HCT116 (cell line): ENCODE data around the gene TTC17. TPM values are rescaled to one million over a fixed set of nuclear protein-coding genes. Genes with fewer than 3 reads are reported as not detected.

ENCODE experiments used
- ATAC-seq: fragments of 200-7000 bp; cut with Tn5 transposase; 2 replicates; pipeline ENCODE4 v1.9.1; 2020; ENCODE audit warnings: mild to moderate bottlenecking, moderate library complexity
- BruUV-seq: library from RNA; stranded (reverse); fragments of 400-500 nt; replicated peaks from 2 replicates; lab custom pipeline; 2021; lab: Mats Ljungman, UMichigan
- CTCF ChIA-PET: fragments of 300-600 bp; sonication (Branson Sonifier 250); formaldehyde crosslinking; loops from one replicate; lab custom pipeline; 2021; ENCODE audit warnings: antibody characterized with exemption; lab: Charles Lee
- POLR2A ChIA-PET: fragments of 300-600, 350-600 bp; sonication (Branson Sonifier 250); formaldehyde crosslinking; loops from one replicate; lab custom pipeline; 2021; ENCODE audit warnings: antibody characterized with exemption; lab: Charles Lee
- RAD21 ChIA-PET, 2 experiments: fragments of 300-600 bp; sonication (Branson Sonifier 250); formaldehyde crosslinking; loops; one replicate each; lab custom pipeline; 2023; ENCODE audit warnings: low total read pairs in 2 of 2; ENCODE audit not compliant: uncharacterized antibody in 2 of 2, unreplicated experiment in 2 of 2, low non-redundant PET in 1 of 2; lab: Charles Lee
- DNase-seq: peaks from one replicate; pipeline ENCODE4 v3.0.0-alpha.2; 2010; ENCODE audit warnings: low read depth, low spot score
- H2AFZ ChIP-seq: fragments of 200-600 bp; shearing (Covaris generic), sonication (generic); 2 replicates; pipeline ENCODE4 v1.6.1; 2017; ENCODE audit warnings: low read depth, mixed run types, mixed read lengths, antibody characterized with exemption, low read length; ENCODE audit not compliant: poor library complexity, severe bottlenecking
- H3K27ac ChIP-seq: 2 replicates; pipeline ENCODE4 v1.5.1; 2012; ENCODE audit warnings: low read depth, low read length
- H3K27me3 ChIP-seq: fragments of 200-600 bp; sonication (generic); 2 replicates; pipeline ENCODE4 v1.6.1; 2016; ENCODE audit warnings: mixed run types, low read length, mixed read lengths; ENCODE audit not compliant: insufficient read depth
- H3K36me3 ChIP-seq, 2 experiments: fragments of 200-500 bp in 1 of 2; fragments of 200-600 bp in 1 of 2; sonication (Bioruptor generic) in 1 of 2; sonication (generic) in 1 of 2; 2 replicates each; pipeline versions ENCODE4 v1.5.1 to v1.6.1; 2014 to 2016; ENCODE audit warnings: low read length in 2 of 2, inconsistent platforms in 1 of 2, mixed read lengths in 1 of 2, mixed run types in 1 of 2; ENCODE audit not compliant: insufficient read depth in 2 of 2, control insufficient read depth in 1 of 2
- H3K4me1 ChIP-seq, 2 experiments: fragments of 200-600 bp in 1 of 2; sonication (generic) in 1 of 2; 2 replicates each; pipeline versions ENCODE4 v1.5.1 to v1.6.1; 2012 to 2017; ENCODE audit warnings: low read length in 2 of 2, inconsistent platforms in 1 of 2, mild to moderate bottlenecking in 1 of 2, mixed read lengths in 1 of 2, mixed run types in 1 of 2, moderate library complexity in 1 of 2; ENCODE audit not compliant: insufficient read depth in 2 of 2, control insufficient read depth in 1 of 2
- H3K4me2 ChIP-seq: fragments of 200-600 bp; sonication (generic); 2 replicates; pipeline ENCODE4 v1.6.1; 2017; ENCODE audit warnings: mixed run types, low read length, mixed read lengths
- H3K4me3 ChIP-seq, 2 experiments: fragments of 200-600 bp in 1 of 2; sonication (generic) in 1 of 2; replicated peaks in 1 of 2; 2 replicates each; pipeline ENCODE4 v1.5.1; 2011 to 2016; ENCODE audit warnings: low read length in 2 of 2, control low read depth in 1 of 2, low read depth in 1 of 2, mild to moderate bottlenecking in 1 of 2, mixed read lengths in 1 of 2, mixed run types in 1 of 2
- H3K79me2 ChIP-seq: fragments of 200-600 bp; sonication (generic); 2 replicates; pipeline ENCODE4 v1.6.1; 2017; ENCODE audit warnings: mild to moderate bottlenecking, mixed run types, low read length, moderate library complexity, mixed read lengths; ENCODE audit not compliant: insufficient read depth
- H3K9ac ChIP-seq: fragments of 200-600 bp; sonication (generic); 2 replicates; pipeline ENCODE4 v1.6.1; 2016; ENCODE audit warnings: low read length, mixed read lengths
- H3K9me2 ChIP-seq: fragments of 200-600 bp; sonication (generic), shearing (Covaris generic); 2 replicates; pipeline ENCODE4 v1.6.1; 2017; ENCODE audit warnings: mixed run types, mild to moderate bottlenecking, moderate library complexity; ENCODE audit not compliant: insufficient read depth
- H3K9me3 ChIP-seq, 2 experiments: fragments of 200-500 bp in 1 of 2; fragments of 200-600 bp in 1 of 2; sonication (Bioruptor generic) in 1 of 2; sonication (generic) in 1 of 2; 2 replicates each; pipeline ENCODE4 v1.6.1; 2014 to 2017; ENCODE audit warnings: low read length in 2 of 2, mixed read lengths in 2 of 2, inconsistent platforms in 1 of 2, low read depth in 1 of 2, mild to moderate bottlenecking in 1 of 2, mixed run types in 1 of 2, moderate library complexity in 1 of 2; ENCODE audit not compliant: control insufficient read depth in 1 of 2, insufficient read depth in 1 of 2
- H4K20me1 ChIP-seq: fragments of 200-600 bp; sonication (generic), shearing (Covaris generic); 2 replicates; pipeline ENCODE4 v1.6.1; 2017; ENCODE audit warnings: mixed run types, mild to moderate bottlenecking, moderate library complexity; ENCODE audit not compliant: insufficient read depth
- CBX3 ChIP-seq: IDR thresholded peaks from 2 replicates; pipeline ENCODE4 v1.6.1; 2012; ENCODE audit warnings: low read depth
- EGR1 ChIP-seq: IDR thresholded peaks from 2 replicates; pipeline ENCODE4 v1.6.1; 2012; ENCODE audit warnings: low read depth
- ELF1 ChIP-seq: IDR thresholded peaks from 2 replicates; pipeline ENCODE4 v1.6.1; 2012; ENCODE audit warnings: low read depth, borderline replicate concordance
- EZH2phosphoT487 ChIP-seq: fragments of 200-600 bp; IDR thresholded peaks from 2 replicates; pipeline ENCODE4 v1.6.1; 2018; ENCODE audit warnings: antibody characterized with exemption, borderline replicate concordance
- JUND ChIP-seq: IDR thresholded peaks from 2 replicates; pipeline ENCODE4 v1.6.1; 2012
- POLR2A ChIP-seq: IDR thresholded peaks from 2 replicates; pipeline ENCODE4 v1.7.0; 2011; ENCODE audit warnings: borderline replicate concordance; ENCODE audit not compliant: insufficient read depth, insufficient read length; ENCODE audit errors: extremely low read depth
- POLR2AphosphoS5 ChIP-seq: IDR thresholded peaks from 2 replicates; pipeline ENCODE4 v1.6.1; 2011; ENCODE audit warnings: mild to moderate bottlenecking, low read depth, low read length, moderate library complexity
- SIN3A ChIP-seq: IDR thresholded peaks from 2 replicates; pipeline ENCODE4 v1.6.1; 2012; ENCODE audit warnings: low read depth
- SP1 ChIP-seq: IDR thresholded peaks from 2 replicates; pipeline ENCODE4 v1.6.1; 2012; ENCODE audit warnings: low read depth
- ZFX ChIP-seq: fragments of 450-650 bp; IDR thresholded peaks from 2 replicates; pipeline ENCODE4 v1.6.1; 2017
- intact Hi-C: fragments of 100-400 bp; cut with micrococcal nuclease; formaldehyde crosslinking; loops from 2 replicates; pipeline ENCODE4 v1.10.0; 2022
- total RNA-seq: library from RNA; stranded (reverse); gene quantifications from one replicate; pipeline ENCODE4 v1.2.1, GENCODE V29; 2021; ENCODE audit not compliant: unreplicated experiment
- TF ChIP-seq, protein P1 (sequence below): IDR thresholded peaks from 2 replicates; pipeline ENCODE4 v1.6.1; 2012
- TF ChIP-seq, protein P2 (sequence below), 3 experiments: fragments of 200-600 bp in 1 of 3; sonication (generic) in 1 of 3; IDR thresholded peaks in 2 of 3; conservative IDR thresholded peaks in 1 of 3; 2 replicates each; pipeline ENCODE4 v1.5.1; 2012 to 2017; ENCODE audit warnings: low read depth in 2 of 3, low read length in 2 of 3, antibody characterized with exemption in 1 of 3, borderline replicate concordance in 1 of 3, control low read depth in 1 of 3, mild to moderate bottlenecking in 1 of 3, mixed read lengths in 1 of 3, mixed run types in 1 of 3, moderate library complexity in 1 of 3; ENCODE audit not compliant: insufficient read depth in 1 of 3

The TTC17 gene
- total RNA-seq, 1 experiment from 2014 or later = 51.6 TPM

DNA sequence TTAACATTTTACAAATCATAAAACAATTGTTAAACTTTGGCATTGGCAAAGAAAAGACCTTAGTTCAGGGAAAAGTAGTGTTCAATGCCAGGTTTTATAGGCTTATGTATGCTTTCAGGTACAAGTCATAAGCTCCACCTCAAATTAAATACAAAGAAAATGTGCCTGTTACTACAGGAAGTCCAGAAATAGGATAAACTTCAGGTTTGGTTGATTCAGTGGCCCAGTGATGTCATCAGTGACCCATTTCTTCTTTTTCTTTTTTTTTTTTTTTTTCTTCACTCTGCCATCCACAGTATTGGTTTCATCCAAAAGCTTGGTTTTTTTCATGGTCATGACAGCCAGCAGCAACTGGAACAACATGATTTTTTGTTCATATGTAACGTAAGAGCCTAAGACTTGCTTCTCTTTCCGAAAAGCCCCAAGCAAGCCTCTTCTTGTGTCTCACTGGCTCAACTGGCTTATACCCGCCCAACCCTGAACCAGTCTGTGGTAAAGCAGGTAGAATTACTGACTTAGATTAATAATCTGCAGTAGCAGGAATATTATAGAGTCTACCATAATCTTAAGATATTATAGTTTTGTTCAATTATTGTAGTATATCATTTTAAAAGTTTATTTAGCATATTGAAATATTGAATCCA, 46.2 kb downstream of the TTC17 start:
- DNase-seq (no peak), ATAC-seq (no peak)
- ChIA-PET POLR2A (no interaction called here), CTCF (interaction anchor here (1.4 kb wide), 1 partner anchor 93 kb away, joined by 3 read pairs; the partner anchor contains the start of gene API5), RAD21 (no interaction called here)
- Histone ChIP-seq H3K79me2 (no peaks in the 10 kb centered on the region), H3K9me2 (no peaks in the 10 kb centered on the region), H3K9me3 (no peaks in the 10 kb centered on the region), H3K4me1 (no peaks in the 10 kb centered on the region), H3K4me3 (no peak overlapping the region), H3K27ac (no peak overlapping the region), H3K36me3 (peaks cover 14 to 41% of the 10 kb centered on the region in 2 experiments; a peak in 3 of 4 replicates), H3K27me3 (no peaks in the 10 kb centered on the region), H3K4me2 (no peak overlapping the region), H4K20me1 (no peaks in the 10 kb centered on the region), H3K9ac (no peak overlapping the region), H2AFZ (no peak overlapping the region)
- BruUV-seq = no TSS peak
- intact Hi-C loops = no loop called here
- TF ChIP-seq POLR2A (no peak), SP1 (no peak), POLR2AphosphoS5 (no peak), EZH2phosphoT487 (no peak), SIN3A (no peak)
- TF ChIP-seq, protein P1, sequence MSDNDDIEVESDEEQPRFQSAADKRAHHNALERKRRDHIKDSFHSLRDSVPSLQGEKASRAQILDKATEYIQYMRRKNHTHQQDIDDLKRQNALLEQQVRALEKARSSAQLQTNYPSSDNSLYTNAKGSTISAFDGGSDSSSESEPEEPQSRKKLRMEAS = no peak
- TF ChIP-seq, protein P2, sequence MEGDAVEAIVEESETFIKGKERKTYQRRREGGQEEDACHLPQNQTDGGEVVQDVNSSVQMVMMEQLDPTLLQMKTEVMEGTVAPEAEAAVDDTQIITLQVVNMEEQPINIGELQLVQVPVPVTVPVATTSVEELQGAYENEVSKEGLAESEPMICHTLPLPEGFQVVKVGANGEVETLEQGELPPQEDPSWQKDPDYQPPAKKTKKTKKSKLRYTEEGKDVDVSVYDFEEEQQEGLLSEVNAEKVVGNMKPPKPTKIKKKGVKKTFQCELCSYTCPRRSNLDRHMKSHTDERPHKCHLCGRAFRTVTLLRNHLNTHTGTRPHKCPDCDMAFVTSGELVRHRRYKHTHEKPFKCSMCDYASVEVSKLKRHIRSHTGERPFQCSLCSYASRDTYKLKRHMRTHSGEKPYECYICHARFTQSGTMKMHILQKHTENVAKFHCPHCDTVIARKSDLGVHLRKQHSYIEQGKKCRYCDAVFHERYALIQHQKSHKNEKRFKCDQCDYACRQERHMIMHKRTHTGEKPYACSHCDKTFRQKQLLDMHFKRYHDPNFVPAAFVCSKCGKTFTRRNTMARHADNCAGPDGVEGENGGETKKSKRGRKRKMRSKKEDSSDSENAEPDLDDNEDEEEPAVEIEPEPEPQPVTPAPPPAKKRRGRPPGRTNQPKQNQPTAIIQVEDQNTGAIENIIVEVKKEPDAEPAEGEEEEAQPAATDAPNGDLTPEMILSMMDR (IDR thresholded peaks at IDR 0.05 in 2 of 3, conservative IDR thresholded peaks at IDR 0.05 in 1 of 3; ENCODE audit: borderline replicate concordance in 1 of 3, insufficient read depth in 1 of 3, low read depth in 2 of 3, low read length in 2 of 3) = no peak

DNA sequence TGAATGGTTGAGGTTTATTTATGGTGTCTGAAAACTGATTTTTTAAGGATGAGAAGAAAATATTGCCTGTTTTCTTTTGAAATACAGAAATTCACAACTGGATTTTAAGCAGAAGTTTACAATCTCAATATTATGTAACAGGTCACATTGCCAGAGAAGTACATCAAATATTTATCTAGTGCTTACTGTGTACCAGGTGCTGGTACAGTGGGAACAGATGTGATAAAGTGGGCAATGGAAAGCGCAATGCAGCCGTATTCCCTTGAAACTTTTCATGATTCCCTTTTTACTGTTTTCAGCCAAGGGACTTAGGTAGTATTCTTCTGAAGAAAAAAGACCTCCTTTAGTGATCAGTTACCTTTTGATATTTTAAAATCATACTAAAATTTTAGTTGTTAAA, 49.6 kb downstream of the TTC17 start:
- H3K9me3 ChIP-seq = no peaks in the 10 kb centered on the region
- RAD21 ChIA-PET = no interaction called here
- intact Hi-C loops = no loop called here
- H4K20me1 ChIP-seq = no peaks in the 10 kb centered on the region
- H3K27ac ChIP-seq = no peak overlapping the region
- CTCF ChIA-PET = no interaction called here
- no peak for ATAC-seq
- no peak overlapping the region for H2AFZ ChIP-seq
- POLR2A ChIA-PET = no interaction called here
- no peak for TF ChIP-seq SIN3A
- TF ChIP-seq EZH2phosphoT487 = no peak
- no peak for TF ChIP-seq EGR1
- TF ChIP-seq ZFX = no peak
- no peak for TF ChIP-seq SP1
- TF ChIP-seq ELF1 = no peak
- no peak for TF ChIP-seq POLR2AphosphoS5
- TF ChIP-seq JUND = no peak
- TF ChIP-seq CBX3 = no peak
- no TSS peak for BruUV-seq
- no peak for DNase-seq
- no peak overlapping the region for H3K4me3 ChIP-seq
- no peaks in the 10 kb centered on the region for H3K4me1 ChIP-seq
- H3K27me3 ChIP-seq = no peaks in the 10 kb centered on the region
- H3K79me2 ChIP-seq = no peaks in the 10 kb centered on the region
- H3K9ac ChIP-seq = no peak overlapping the region
- no peak overlapping the region for H3K4me2 ChIP-seq
- peaks cover 14 to 38% of the 10 kb centered on the region in 2 experiments; a peak in 3 of 4 replicates for H3K36me3 ChIP-seq
- no peaks in the 10 kb centered on the region for H3K9me2 ChIP-seq
